ENCODE measurements around the gene IL11RA. TPM values are rescaled to one million over a fixed set of nuclear protein-coding genes. Genes with fewer than 3 reads are reported as not detected.

Gene IL11RA
- 142 TPM for total RNA-seq
- polyA plus RNA-seq (ENCODE audit: insufficient read depth in 1 of 8, insufficient read length in 8 of 8, low replicate concordance in 1 of 8), result 100 to 1,000 TPM in 7 of 8 donors, 10 to 100 TPM in 1; 95.8 to 181 (median 133) TPM
- long read RNA-seq, donor 1, partial matches to known transcripts, result 0 of 6 reads
- long read RNA-seq, donor 1, other reads (novel, unspliced or antisense), result 0 of 6 reads
- long read RNA-seq, donor 2, partial matches to known transcripts, result 5 of 7 reads
- long read RNA-seq, donor 2, other reads (novel, unspliced or antisense), result 0 of 7 reads
- long read RNA-seq, donor 3, transcript IL11RA-201 (13 exons, 1,728 nt), result major isoform, 7 of 16 reads
- long read RNA-seq, donor 3, partial matches to known transcripts, result 5 of 16 reads
- long read RNA-seq, donor 3, other reads (novel, unspliced or antisense), result 0 of 16 reads
- long read RNA-seq, donor 4, transcript IL11RA-202 (13 exons, 1,700 nt), result major isoform, 6 of 16 reads
- long read RNA-seq, donor 4, partial matches to known transcripts, result 7 of 16 reads
- long read RNA-seq, donor 4, other reads (novel, unspliced or antisense), result 0 of 16 reads
- long read RNA-seq, donor 5, transcript IL11RA-202 (13 exons, 1,700 nt), result major isoform, 39 of 184 reads
- long read RNA-seq, donor 5, transcript IL11RA-201 (13 exons, 1,728 nt), result minor isoform, 22 of 184 reads
- long read RNA-seq, donor 5, partial matches to known transcripts, result 120 of 184 reads
- long read RNA-seq, donor 5, other reads (novel, unspliced or antisense), result 0 of 184 reads
- long read RNA-seq, donor 6, transcript IL11RA-202 (13 exons, 1,700 nt), result major isoform, 21 of 70 reads
- long read RNA-seq, donor 6, transcript IL11RA-201 (13 exons, 1,728 nt), result minor isoform, 8 of 70 reads
- long read RNA-seq, donor 6, partial matches to known transcripts, result 38 of 70 reads
- long read RNA-seq, donor 6, other reads (novel, unspliced or antisense), result 0 of 70 reads
- long read RNA-seq, donor 7, transcript IL11RA-201 (13 exons, 1,728 nt), result minor isoform, 9 of 75 reads
- long read RNA-seq, donor 7, transcript IL11RA-202 (13 exons, 1,700 nt), result major isoform, 16 of 75 reads
- long read RNA-seq, donor 7, partial matches to known transcripts, result 50 of 75 reads
- long read RNA-seq, donor 7, other reads (novel, unspliced or antisense), result 0 of 75 reads
- long read RNA-seq, donor 8, transcript IL11RA-202 (13 exons, 1,700 nt), result minor isoform, 6 of 37 reads
- long read RNA-seq, donor 8, transcript IL11RA-201 (13 exons, 1,728 nt), result major isoform, 9 of 37 reads
- long read RNA-seq, donor 8, partial matches to known transcripts, result 22 of 37 reads
- long read RNA-seq, donor 8, other reads (novel, unspliced or antisense), result 0 of 37 reads
- long read RNA-seq, donor 9, transcript IL11RA-202 (13 exons, 1,700 nt), result major isoform, 11 of 59 reads
- long read RNA-seq, donor 9, partial matches to known transcripts, result 46 of 59 reads
- long read RNA-seq, donor 9, other reads (novel, unspliced or antisense), result 0 of 59 reads
- long read RNA-seq, donor 10, transcript IL11RA-202 (13 exons, 1,700 nt), result major isoform, 18 of 57 reads
- long read RNA-seq, donor 10, partial matches to known transcripts, result 37 of 57 reads
- long read RNA-seq, donor 10, other reads (novel, unspliced or antisense), result 0 of 57 reads
- long read RNA-seq, donor 11, transcript IL11RA-202 (13 exons, 1,700 nt), result major isoform, 11 of 50 reads
- long read RNA-seq, donor 11, transcript IL11RA-201 (13 exons, 1,728 nt), result minor isoform, 9 of 50 reads
- long read RNA-seq, donor 11, partial matches to known transcripts, result 30 of 50 reads
- long read RNA-seq, donor 11, other reads (novel, unspliced or antisense), result 0 of 50 reads

DNA sequence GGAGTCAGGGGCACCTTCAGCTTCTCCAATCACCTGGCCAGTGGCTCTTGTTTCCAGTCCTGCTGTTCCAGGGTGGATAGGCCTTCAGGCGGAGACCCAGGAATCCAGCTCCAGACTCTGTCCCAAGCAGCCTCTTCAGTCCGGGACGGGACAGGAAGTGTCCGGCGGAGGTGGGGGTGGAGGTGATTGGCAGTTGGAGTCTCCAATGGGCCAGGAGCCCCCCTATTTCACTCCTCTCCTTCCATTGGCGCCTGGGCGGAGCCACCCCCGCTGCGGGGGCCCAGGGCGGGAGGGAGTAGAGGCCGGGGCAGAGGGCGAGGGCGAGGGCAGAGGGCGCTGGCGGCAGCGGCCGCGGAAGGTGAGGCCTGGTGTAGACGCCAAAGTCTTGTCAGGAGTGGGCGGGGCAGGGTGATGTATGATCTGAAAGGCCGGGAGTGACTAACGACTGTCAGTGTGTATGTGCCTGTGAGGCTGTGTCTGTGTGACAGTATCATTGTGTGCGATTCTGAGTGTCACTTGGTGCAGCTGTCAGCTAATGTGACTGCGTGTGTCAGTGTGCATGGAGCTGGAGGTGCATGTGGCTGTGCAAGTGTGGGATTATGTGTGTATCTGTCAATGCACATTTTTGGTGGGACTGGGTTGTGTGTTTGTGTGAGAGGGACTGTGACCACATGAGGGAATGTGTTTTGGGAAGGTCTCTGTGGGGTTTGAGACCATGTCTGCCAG is at the start of gene IL11RA:
Gene IL11RA (plus strand): TSS at position 310 of the 726 bp plus-strand sequence. CDS start 3,033 bp downstream, outside the sequence.
- Histone ChIP-seq H3K9me3 (replicated peaks; ENCODE audit: control insufficient read depth, low read depth, low read length) (no peaks in the 10 kb centered on the region), H3K4me3 (ENCODE audit: low read length) (peak within 1 kb of the TSS; percentile 52), H3K27me3 (ENCODE audit: control insufficient read depth, insufficient read depth, low read length) (no peaks in the 10 kb centered on the region), H3K27ac (ENCODE audit: low read length) (peak within 1 kb of the TSS; percentile 94), H3K4me1 (ENCODE audit: control insufficient read depth, insufficient read depth, low read length) (peaks cover 63% of the 10 kb centered on the region), H3K36me3 (ENCODE audit: control insufficient read depth, insufficient read depth, low read length) (peaks cover 38% of the 10 kb centered on the region)
- WGBS (ENCODE audit: insufficient coverage), result 0% methylated on average over 14 of the region's 24 CpGs
- DNase-seq, result peak; percentile 98

DNA sequence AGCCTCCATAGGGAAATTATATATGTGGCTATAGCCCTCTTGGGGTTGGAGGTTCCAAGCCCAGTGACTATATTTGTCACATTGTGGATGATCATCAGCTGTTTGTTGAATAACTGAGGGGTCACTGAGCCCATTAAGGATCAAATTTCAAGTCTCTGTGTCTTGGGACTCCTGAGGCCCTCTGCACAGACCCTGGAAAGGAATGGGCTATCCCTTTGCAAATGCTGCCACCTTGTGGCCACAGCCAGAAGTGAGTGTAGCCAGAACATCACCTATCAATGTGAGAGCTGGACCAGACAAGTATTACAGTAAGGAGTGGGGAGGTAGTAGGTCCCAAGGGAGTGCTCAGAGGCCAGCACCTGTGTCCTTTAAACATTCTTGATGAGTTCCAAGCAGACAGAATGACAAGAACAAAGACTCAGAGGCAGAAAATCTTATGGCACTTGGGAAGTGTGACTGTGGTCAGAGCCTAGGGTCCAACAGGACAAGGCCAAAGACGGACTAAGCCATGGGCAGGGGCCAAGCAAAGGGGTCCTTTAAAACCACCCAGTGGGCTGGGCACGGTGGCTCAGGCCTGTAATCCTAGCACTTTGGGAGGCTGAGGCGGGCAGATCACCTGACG is 48.3 kb upstream of the IL11RA start:
- no peak overlapping the region for H3K27ac ChIP-seq (ENCODE audit: low read length)
- H3K4me3 ChIP-seq (ENCODE audit: low read length), result no peak overlapping the region
- WGBS (ENCODE audit: insufficient coverage), result 55% methylated on average over 1 of the region's 4 CpGs
- H3K27me3 ChIP-seq (ENCODE audit: control insufficient read depth, insufficient read depth, low read length), result peaks cover 8% of the 10 kb centered on the region
- peaks cover 4% of the 10 kb centered on the region for H3K4me1 ChIP-seq (ENCODE audit: control insufficient read depth, insufficient read depth, low read length)
- DNase-seq, result peak; percentile 89
- H3K9me3 ChIP-seq (replicated peaks; ENCODE audit: control insufficient read depth, low read depth, low read length), result no peaks in the 10 kb centered on the region
- no peaks in the 10 kb centered on the region for H3K36me3 ChIP-seq (ENCODE audit: control insufficient read depth, insufficient read depth, low read length)

DNA sequence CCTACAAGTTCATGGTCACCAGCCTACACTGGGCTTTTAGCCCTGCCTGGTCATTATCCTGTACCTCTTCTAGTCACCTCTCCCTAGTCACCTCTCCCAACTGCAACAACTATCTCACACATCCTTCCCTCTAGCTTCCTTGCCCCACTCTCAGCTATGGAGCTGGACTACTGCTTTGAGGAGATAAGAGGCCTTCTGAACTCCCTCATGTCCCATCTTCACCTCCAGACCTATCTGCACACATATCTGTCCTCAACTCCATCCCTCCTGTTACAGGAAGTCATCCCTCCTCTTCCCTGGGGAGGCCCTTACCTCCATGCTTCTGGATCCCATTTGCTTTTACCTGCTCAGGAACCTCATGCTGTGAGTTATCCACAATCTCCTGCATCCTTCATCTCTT is 45.8 kb upstream of the IL11RA start:
- no peaks in the 10 kb centered on the region for H3K9me3 ChIP-seq (replicated peaks; ENCODE audit: control insufficient read depth, low read depth, low read length)
- no peak for DNase-seq
- peaks cover 12% of the 10 kb centered on the region for H3K4me1 ChIP-seq (ENCODE audit: control insufficient read depth, insufficient read depth, low read length)
- no peak overlapping the region for H3K4me3 ChIP-seq (ENCODE audit: low read length)
- no peaks in the 10 kb centered on the region for H3K36me3 ChIP-seq (ENCODE audit: control insufficient read depth, insufficient read depth, low read length)
- no peak overlapping the region for H3K27ac ChIP-seq (ENCODE audit: low read length)
- H3K27me3 ChIP-seq (ENCODE audit: control insufficient read depth, insufficient read depth, low read length), result peaks cover 3% of the 10 kb centered on the region

DNA sequence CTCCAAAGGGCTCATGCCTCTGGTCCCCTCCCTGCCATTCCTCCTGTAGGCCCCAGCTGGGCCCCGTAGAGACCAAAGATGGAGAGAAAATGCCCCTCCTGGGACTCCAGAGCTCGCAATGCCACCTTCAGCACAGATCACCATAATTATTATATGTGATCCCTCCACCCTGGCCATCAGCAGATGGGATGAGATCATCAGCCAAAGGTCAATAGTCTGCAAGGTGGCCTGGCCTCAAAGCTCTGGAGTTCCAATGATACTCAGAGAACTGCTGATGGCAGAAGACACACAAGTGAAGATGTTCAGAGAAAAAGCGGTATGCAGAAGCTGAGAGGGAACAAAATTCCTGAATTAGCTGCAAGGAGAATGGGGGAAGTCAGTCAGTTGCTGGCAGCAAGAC is 45.1 kb upstream of the IL11RA start:
- peaks cover 17% of the 10 kb centered on the region for H3K4me1 ChIP-seq (ENCODE audit: control insufficient read depth, insufficient read depth, low read length)
- 72% methylated on average over 2 of the region's 3 CpGs for WGBS (ENCODE audit: insufficient coverage)

DNA sequence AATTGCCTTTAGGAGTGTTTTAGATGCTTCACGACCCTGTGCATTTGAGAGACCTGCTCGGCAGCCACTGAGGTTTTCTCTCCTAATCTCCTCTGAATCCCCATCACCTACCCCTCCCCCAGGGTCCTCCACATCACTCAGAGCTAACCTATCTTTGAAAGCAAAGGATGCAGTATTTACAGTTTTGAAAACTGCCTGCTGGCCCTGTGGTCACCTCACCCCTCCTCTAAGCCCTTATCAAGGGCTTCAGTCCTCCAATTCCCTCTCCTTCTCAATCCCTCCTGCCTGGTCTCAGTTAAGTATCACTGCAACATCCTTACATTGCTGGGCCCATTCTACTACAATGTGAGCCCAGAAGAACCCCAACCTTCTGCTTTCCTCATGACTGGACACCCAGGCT is 44.7 kb upstream of the IL11RA start:
- no peaks in the 10 kb centered on the region for H3K36me3 ChIP-seq (ENCODE audit: control insufficient read depth, insufficient read depth, low read length)
- H3K27me3 ChIP-seq (ENCODE audit: control insufficient read depth, insufficient read depth, low read length), result peaks cover 3% of the 10 kb centered on the region
- H3K9me3 ChIP-seq (replicated peaks; ENCODE audit: control insufficient read depth, low read depth, low read length), result no peaks in the 10 kb centered on the region
- no peak overlapping the region for H3K4me3 ChIP-seq (ENCODE audit: low read length)
- H3K27ac ChIP-seq (ENCODE audit: low read length), result no peak overlapping the region
- H3K4me1 ChIP-seq (ENCODE audit: control insufficient read depth, insufficient read depth, low read length), result peaks cover 20% of the 10 kb centered on the region
- WGBS (ENCODE audit: insufficient coverage), result 37% methylated on average over 2 of the region's 2 CpGs
- DNase-seq, result no peak

More for the DNA sequence above, 45.1 kb upstream of the IL11RA start:
- no peak for DNase-seq
- H3K27ac ChIP-seq (ENCODE audit: low read length), result no peak overlapping the region
- H3K36me3 ChIP-seq (ENCODE audit: control insufficient read depth, insufficient read depth, low read length), result no peaks in the 10 kb centered on the region
- H3K9me3 ChIP-seq (replicated peaks; ENCODE audit: control insufficient read depth, low read depth, low read length), result no peaks in the 10 kb centered on the region
- peaks cover 3% of the 10 kb centered on the region for H3K27me3 ChIP-seq (ENCODE audit: control insufficient read depth, insufficient read depth, low read length)
- no peak overlapping the region for H3K4me3 ChIP-seq (ENCODE audit: low read length)

DNA sequence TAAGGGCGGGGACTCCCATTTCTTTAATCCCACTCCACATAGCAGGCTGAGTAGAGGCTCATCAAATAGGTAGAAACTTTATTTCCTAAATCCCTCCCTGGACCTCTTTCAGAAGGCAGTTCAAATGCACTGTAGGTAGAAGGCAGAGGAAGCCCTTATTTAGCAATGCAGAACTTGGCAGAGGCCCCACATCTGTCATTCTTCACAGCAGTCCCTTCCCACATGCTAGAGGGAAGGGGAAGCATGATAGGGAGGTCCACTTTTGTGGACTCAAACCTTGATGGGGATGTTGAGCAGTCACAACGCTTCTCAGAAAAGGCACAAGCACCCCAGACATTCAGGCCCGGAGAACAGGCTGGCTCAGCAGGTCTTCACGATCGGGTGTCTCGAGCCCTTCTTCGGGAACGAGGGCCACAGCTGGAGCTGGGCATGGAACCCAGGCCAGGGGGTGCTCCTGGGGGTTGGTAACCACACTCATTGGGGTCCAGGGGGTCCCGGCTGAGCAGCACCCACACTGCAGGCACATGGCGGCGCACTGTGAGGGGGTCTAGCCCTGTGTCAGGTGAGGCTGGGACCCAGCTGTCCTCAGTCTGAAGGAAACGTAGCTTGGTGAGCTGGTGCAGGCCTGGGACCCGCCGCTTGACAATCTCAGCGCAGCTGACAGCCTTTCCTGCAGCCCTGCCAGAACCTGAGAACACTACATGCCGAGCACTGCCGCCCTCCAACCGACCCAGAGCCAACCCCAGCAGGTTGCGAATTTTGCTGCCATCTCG is 41.4 kb upstream of the IL11RA start:
- Histone ChIP-seq H3K9me3 (replicated peaks; ENCODE audit: control insufficient read depth, low read depth, low read length) (no peaks in the 10 kb centered on the region), H3K27me3 (ENCODE audit: control insufficient read depth, insufficient read depth, low read length) (peaks cover 1% of the 10 kb centered on the region), H3K36me3 (ENCODE audit: control insufficient read depth, insufficient read depth, low read length) (peaks cover 15% of the 10 kb centered on the region), H3K4me3 (ENCODE audit: low read length) (no peak overlapping the region), H3K27ac (ENCODE audit: low read length) (no peak overlapping the region), H3K4me1 (ENCODE audit: control insufficient read depth, insufficient read depth, low read length) (peaks cover 23% of the 10 kb centered on the region)
- WGBS (ENCODE audit: insufficient coverage), result 90% methylated on average over 19 of the region's 20 CpGs
- no peak for DNase-seq

DNA sequence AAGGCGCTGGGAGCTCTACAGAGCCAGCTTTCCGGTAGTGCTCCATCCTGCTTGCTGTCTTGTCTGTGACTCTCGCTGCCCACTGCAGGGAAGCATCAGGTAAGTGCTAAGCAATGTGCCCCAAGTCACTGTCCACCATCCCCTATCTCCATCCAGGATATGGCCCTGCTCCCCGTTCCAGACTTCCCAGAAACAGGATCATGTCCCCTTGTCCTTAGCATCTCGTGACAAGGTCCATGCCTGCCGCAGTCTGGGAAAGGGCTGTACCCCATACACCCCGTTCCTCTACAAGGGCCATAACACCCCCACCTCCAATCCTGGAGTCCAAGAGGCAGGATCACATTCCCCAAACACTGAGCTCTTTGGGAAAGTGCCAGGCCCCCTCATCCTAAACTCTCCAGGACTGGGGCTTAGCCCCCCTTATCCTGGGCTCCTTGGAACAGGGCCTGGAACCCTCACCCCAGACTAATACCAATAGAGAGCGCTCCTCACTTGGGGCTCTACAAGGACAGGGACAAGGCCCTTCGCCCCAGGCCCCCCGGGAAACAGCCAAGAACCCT is 40.7 kb upstream of the IL11RA start:
- Histone ChIP-seq H3K4me1 (ENCODE audit: control insufficient read depth, insufficient read depth, low read length) (peaks cover 23% of the 10 kb centered on the region), H3K4me3 (ENCODE audit: low read length) (peak overlapping the region; percentile 79), H3K36me3 (ENCODE audit: control insufficient read depth, insufficient read depth, low read length) (peaks cover 21% of the 10 kb centered on the region), H3K9me3 (replicated peaks; ENCODE audit: control insufficient read depth, low read depth, low read length) (no peaks in the 10 kb centered on the region), H3K27ac (ENCODE audit: low read length) (peak overlapping the region; percentile 80), H3K27me3 (ENCODE audit: control insufficient read depth, insufficient read depth, low read length) (no peaks in the 10 kb centered on the region)
- 37% methylated on average over 10 of the region's 10 CpGs for WGBS (ENCODE audit: insufficient coverage)
- peak; percentile 50 for DNase-seq
